ENCODE results near the gene CPAMD8. TPM values are rescaled to one million over a fixed set of nuclear protein-coding genes. Genes with fewer than 3 reads are reported as not detected.
"Not testable (repeated sequence)": the region's sequence is repeated elsewhere in the genome, so short reads cannot be mapped to it uniquely, and the experiment has no call there.

Gene CPAMD8
- total and polyA plus RNA-seq, 5 experiments from 2014 or later = 0.89 to 7.5 (median 2.1) TPM

DNA sequence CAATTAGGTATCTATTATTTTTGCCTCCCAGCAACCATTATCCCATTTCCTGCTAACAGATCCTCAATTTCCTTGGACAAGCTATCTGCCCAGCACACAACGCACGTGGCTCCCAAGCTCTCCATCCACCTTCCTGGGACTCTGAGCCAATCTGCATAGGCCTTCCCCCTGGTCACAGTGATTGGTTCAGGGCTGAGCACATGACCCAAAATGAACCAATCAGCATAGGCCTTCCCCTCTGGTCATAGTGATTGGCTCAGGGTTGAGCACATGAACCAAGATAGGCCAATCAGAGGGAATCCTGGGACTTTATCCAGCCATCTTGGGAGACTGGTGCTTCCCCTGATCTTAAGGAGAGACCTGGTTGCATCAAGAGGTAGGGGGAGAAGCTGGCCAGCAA, 5.8 kb downstream of the CPAMD8 start:
- Mint-ChIP-seq H3K9me3 (peaks cover 0 to 27% (median 15%) of the 10 kb centered on the region in 9 donors), H3K27ac (peak overlapping the region in 2 of 10 donors; percentile 73 to 74), H3K4me3 (no peak overlapping the region), H3K36me3 (peaks cover 0 to 23% (median 13%) of the 10 kb centered on the region in 3 donors), H3K4me1 (peaks cover 1 to 11% (median 4%) of the 10 kb centered on the region in 4 donors), H3K27me3 (peaks cover 0 to 8% (median 0%) of the 10 kb centered on the region in 5 donors)
- DNase-seq = no peak
- POLR2A ChIA-PET = no interaction called here
- peak in 1 of 2 donors; percentile 50 for ATAC-seq

DNA sequence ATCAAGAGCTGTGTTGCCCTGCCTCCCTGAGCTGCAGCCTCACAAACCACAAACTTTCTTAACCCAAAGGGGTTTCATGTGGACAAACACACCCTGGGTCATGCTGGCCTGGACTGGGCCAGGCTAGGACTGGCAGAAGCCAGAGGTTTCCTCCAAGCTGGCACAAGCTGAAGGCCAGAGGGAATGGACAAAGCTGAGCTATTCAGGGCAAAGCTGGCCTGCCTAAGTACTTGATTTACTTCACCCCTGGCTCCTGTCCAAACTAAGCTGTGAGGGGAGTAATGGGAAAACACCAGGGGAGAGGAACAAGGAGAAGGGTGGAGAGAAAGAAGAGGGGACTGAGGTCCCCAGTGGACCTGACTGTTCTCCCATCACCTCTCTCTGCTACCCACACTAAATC, 6.2 kb downstream of the CPAMD8 start:
- Mint-ChIP-seq H3K9me3 (peaks cover 0 to 27% (median 15%) of the 10 kb centered on the region in 9 donors), H3K4me1 (peaks cover 0 to 9% (median under 1%) of the 10 kb centered on the region in 4 donors), H3K27ac (no peak overlapping the region), H3K36me3 (peaks cover 0 to 23% (median 13%) of the 10 kb centered on the region in 3 donors), H3K4me3 (no peak overlapping the region), H3K27me3 (peaks cover 0 to 6% (median 0%) of the 10 kb centered on the region in 5 donors)
- ATAC-seq = no peak
- DNase-seq = no peak
- POLR2A ChIA-PET = no interaction called here

- H3K36me3 Mint-ChIP-seq, H3K4me3 Mint-ChIP-seq, H3K9me3 Mint-ChIP-seq, H3K4me1 Mint-ChIP-seq, H3K27me3 Mint-ChIP-seq, DNase-seq, ATAC-seq: not testable (repeated sequence)
- H3K27ac Mint-ChIP-seq = peak overlapping the region in 1 of 10 donors; percentile 82
- POLR2A ChIA-PET = interaction anchor here (0.7 kb wide), 1 partner anchor 35 kb away, joined by 4 read pairs; no protein-coding TSS in a partner anchor
Observed at GRCh38 chr19:17014212-17014861, 12.3 kb downstream of the CPAMD8 start.

- ATAC-seq (no peak), DNase-seq (no peak)
- peaks cover 0 to 2% (median 0%) of the 10 kb centered on the region in 4 donors for H3K4me1 Mint-ChIP-seq
- POLR2A ChIA-PET = no interaction called here
- no peaks in the 10 kb centered on the region for H3K36me3 Mint-ChIP-seq
- H3K9me3 Mint-ChIP-seq = no peaks in the 10 kb centered on the region
- peaks cover 0 to 2% (median 0%) of the 10 kb centered on the region in 5 donors for H3K27me3 Mint-ChIP-seq
- no peak overlapping the region for H3K4me3 Mint-ChIP-seq
- peak overlapping the region in 1 of 10 donors; percentile 66 for H3K27ac Mint-ChIP-seq
Observed at GRCh38 chr19:17011485-17011884, 15.1 kb downstream of the CPAMD8 start.

GRCh38 chr19:17006579-17006978, 20.0 kb downstream of the CPAMD8 start:
- Mint-ChIP-seq H3K27ac (peak overlapping the region in 6 of 10 donors; percentile 15 to 68 (median 44)), H3K4me3 (no peak overlapping the region), H3K9me3 (no peaks in the 10 kb centered on the region), H3K4me1 (peaks cover 11 to 23% (median 16%) of the 10 kb centered on the region in 4 donors), H3K36me3 (no peaks in the 10 kb centered on the region), H3K27me3 (no peaks in the 10 kb centered on the region)
- ATAC-seq (no peak), DNase-seq (no peak)
- POLR2A ChIA-PET = no interaction called here

- no peak overlapping the region for H3K4me3 Mint-ChIP-seq
- no peaks in the 10 kb centered on the region for H3K9me3 Mint-ChIP-seq
- peaks cover 17 to 37% (median 30%) of the 10 kb centered on the region in 4 donors for H3K4me1 Mint-ChIP-seq
- POLR2A ChIA-PET = no interaction called here
- ATAC-seq (no peak), DNase-seq (no peak)
- no peaks in the 10 kb centered on the region for H3K27me3 Mint-ChIP-seq
- H3K36me3 Mint-ChIP-seq = no peaks in the 10 kb centered on the region
- H3K27ac Mint-ChIP-seq = peak overlapping the region in 6 of 10 donors; percentile 21 to 83 (median 58)
Observed at GRCh38 chr19:17005000-17005399, 21.6 kb downstream of the CPAMD8 start.

GRCh38 chr19:17004386-17004785, 22.2 kb downstream of the CPAMD8 start:
- H3K9me3 Mint-ChIP-seq = no peaks in the 10 kb centered on the region
- no peak for ATAC-seq

GRCh38 chr19:17002455-17002854, 24.2 kb downstream of the CPAMD8 start:
- no peaks in the 10 kb centered on the region for H3K27me3 Mint-ChIP-seq
- H3K36me3 Mint-ChIP-seq = peaks cover 0 to 6% (median 0%) of the 10 kb centered on the region in 3 donors
- DNase-seq (no peak), ATAC-seq (no peak)
- peak overlapping the region in 8 of 10 donors; percentile 86 to 97 (median 94) for H3K27ac Mint-ChIP-seq
- POLR2A ChIA-PET = no interaction called here
- H3K4me3 Mint-ChIP-seq = peak overlapping the region in 9 of 10 donors; percentile 1 to 88 (median 70)
- peaks cover 0 to 5% (median 0%) of the 10 kb centered on the region in 9 donors for H3K9me3 Mint-ChIP-seq
- peaks cover 17 to 38% (median 32%) of the 10 kb centered on the region in 4 donors for H3K4me1 Mint-ChIP-seq

More at GRCh38 chr19:17004386-17004785, 22.2 kb downstream of the CPAMD8 start:
- Mint-ChIP-seq H3K27ac (peak overlapping the region in 4 of 10 donors; percentile 16 to 72 (median 58)), H3K36me3 (no peaks in the 10 kb centered on the region), H3K4me3 (no peak overlapping the region), H3K27me3 (no peaks in the 10 kb centered on the region), H3K4me1 (peaks cover 17 to 37% (median 31%) of the 10 kb centered on the region in 4 donors)
- DNase-seq = no peak
- POLR2A ChIA-PET = no interaction called here

DNA sequence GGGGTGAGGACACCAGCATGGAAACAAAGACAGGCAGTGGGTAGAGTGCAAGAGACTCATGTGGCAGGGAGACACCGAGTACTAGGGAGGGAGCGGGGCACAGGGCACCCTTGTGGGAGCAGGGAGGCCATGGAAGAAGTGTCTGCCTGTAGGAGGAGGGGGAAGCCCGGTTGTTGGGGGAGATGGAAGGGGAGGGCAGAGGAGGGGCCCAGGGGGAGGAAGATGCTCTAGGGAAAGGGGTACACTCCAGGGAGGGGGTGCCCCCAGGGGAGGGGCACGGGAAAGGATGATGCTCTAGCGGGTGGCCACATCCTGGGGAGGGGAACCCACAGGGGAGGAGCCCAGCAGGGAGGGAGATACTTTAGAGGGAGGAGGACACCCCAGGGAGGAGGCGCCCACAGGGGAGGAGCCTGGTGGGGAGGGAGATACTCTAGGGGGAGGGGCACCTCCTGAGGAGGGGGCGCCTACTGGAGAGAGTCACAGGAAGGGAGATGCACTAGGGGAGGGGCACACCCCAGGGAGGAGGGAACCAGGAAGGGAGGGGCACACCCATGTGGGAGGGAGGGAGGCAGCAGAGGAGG, 24.9 kb downstream of the CPAMD8 start:
- POLR2A ChIA-PET = interaction anchor here (0.9 kb wide), 1 partner anchor 74 kb away, joined by 3 read pairs; the partner anchor contains the start of gene MYO9B
- peak; percentile 87 to 96 for ATAC-seq
- peak overlapping the region; percentile 67 to 97 (median 94) for H3K27ac Mint-ChIP-seq
- H3K36me3 Mint-ChIP-seq = peaks cover 0 to 6% (median 0%) of the 10 kb centered on the region in 3 donors
- H3K4me3 Mint-ChIP-seq = peak overlapping the region; percentile 62 to 88 (median 74)
- peaks cover 17 to 38% (median 32%) of the 10 kb centered on the region in 4 donors for H3K4me1 Mint-ChIP-seq
- H3K27me3 Mint-ChIP-seq = no peaks in the 10 kb centered on the region
- DNase-seq = peak; percentile 52 to 95 (median 90)
- H3K9me3 Mint-ChIP-seq = peaks cover 0 to 5% (median 0%) of the 10 kb centered on the region in 9 donors

DNA sequence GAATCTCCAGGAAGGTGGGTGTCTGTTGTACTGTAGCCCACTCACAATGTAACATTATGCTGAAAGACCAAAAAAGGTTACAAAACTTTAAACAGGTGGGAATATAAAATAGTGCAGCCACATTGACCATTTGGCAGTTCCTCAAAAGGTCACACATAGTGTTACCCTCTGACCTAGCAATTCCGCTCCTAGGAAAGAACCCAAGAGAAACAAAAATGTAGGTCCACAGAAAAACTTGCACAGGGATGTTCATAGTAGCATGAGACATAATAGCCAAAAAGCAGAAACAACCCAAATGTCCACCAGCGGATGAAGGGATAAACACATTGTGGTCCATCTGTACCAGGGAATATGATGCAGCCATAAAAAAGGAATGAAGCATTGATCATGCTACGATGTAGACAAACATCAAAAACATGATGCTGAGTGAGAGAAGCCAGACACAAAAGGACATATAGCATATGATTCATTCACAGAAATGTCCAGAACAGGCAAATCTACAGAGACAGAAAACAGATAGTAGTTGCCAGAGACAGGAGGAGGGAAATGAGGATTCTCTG, 27.9 kb downstream of the CPAMD8 start:
- DNase-seq (no peak), ATAC-seq (no peak)
- H3K4me3 Mint-ChIP-seq = no peak overlapping the region
- peaks cover 4 to 11% (median 5%) of the 10 kb centered on the region in 3 donors for H3K36me3 Mint-ChIP-seq
- peak overlapping the region in 5 of 10 donors; percentile 23 to 70 (median 34) for H3K27ac Mint-ChIP-seq
- peaks cover 0 to 10% (median 4%) of the 10 kb centered on the region in 9 donors for H3K9me3 Mint-ChIP-seq
- H3K27me3 Mint-ChIP-seq = no peaks in the 10 kb centered on the region
- POLR2A ChIA-PET = no interaction called here
- H3K4me1 Mint-ChIP-seq = peaks cover 12 to 33% (median 26%) of the 10 kb centered on the region in 4 donors

GRCh38 chr19:16996838-16997490, 29.6 kb downstream of the CPAMD8 start:
- DNase-seq, POLR2A ChIA-PET, H3K27ac Mint-ChIP-seq, H3K4me3 Mint-ChIP-seq, H3K27me3 Mint-ChIP-seq, ATAC-seq: not testable (repeated sequence)
- H3K9me3 Mint-ChIP-seq = peaks cover 0 to 18% (median 5%) of the 10 kb centered on the region in 9 donors
- peaks cover 13 to 20% (median 13%) of the 10 kb centered on the region in 3 donors for H3K36me3 Mint-ChIP-seq
- H3K4me1 Mint-ChIP-seq = peaks cover 9 to 21% (median 19%) of the 10 kb centered on the region in 4 donors

DNA sequence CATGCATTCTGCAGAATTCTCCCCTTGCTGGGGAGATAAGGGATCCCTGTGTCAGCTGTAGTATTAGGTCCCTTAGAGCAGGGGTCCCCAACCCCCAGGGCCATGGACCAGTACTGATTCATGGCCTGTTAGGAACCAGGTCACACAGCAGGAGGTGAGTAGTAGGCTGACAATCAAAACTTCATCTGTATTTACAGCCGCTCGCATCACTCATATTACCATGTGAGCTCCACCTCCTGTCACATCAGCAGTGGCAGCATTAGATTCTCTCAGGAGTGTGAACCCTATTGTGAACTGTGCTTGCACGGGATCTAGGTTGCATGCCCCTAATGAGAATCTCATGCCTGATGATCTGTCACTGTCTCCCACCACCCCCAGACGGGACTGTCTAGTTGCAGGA, 37.9 kb downstream of the CPAMD8 start:
- H3K4me3 Mint-ChIP-seq = no peak overlapping the region
- H3K27ac Mint-ChIP-seq = peak overlapping the region in 2 of 10 donors; percentile 43 to 46
- DNase-seq (no peak), ATAC-seq (no peak)
- H3K36me3 Mint-ChIP-seq = peaks cover 18 to 31% (median 22%) of the 10 kb centered on the region in 3 donors
- H3K4me1 Mint-ChIP-seq = peaks cover 0 to 1% (median 0%) of the 10 kb centered on the region in 4 donors
- H3K27me3 Mint-ChIP-seq = peaks cover 0 to 3% (median 0%) of the 10 kb centered on the region in 5 donors
- POLR2A ChIA-PET = no interaction called here
- peaks cover 0 to 18% (median 8%) of the 10 kb centered on the region in 9 donors for H3K9me3 Mint-ChIP-seq

Data from naive thymus-derived CD8-positive, alpha-beta T cell (primary cell).